K562 (cell line): Measurements from ENCODE around the gene PEX10. TPM values are rescaled to one million over a fixed set of nuclear protein-coding genes. Genes with fewer than 3 reads are reported as not detected.

Experiments
- CBX2 ChIP-seq: fragments of 200-600 bp; sonication (generic); IDR thresholded peaks from one replicate; pipeline ENCODE4 v1.6.1; 2012; ENCODE audit warnings: mild to moderate bottlenecking, low read length, inconsistent platforms; ENCODE audit not compliant: insufficient read depth, poor library complexity, severe bottlenecking
- GTF2E2 ChIP-seq: fragments of 200-800 bp; sonication (Bioruptor generic); IDR thresholded peaks from 2 replicates; pipeline ENCODE4 v1.6.1; 2016; ENCODE audit warnings: missing genetic modification characterization, missing compliant biosample characterization
- HDAC1 ChIP-seq, 2 experiments: fragments of 450-650 bp; IDR thresholded peaks; 2 replicates each; pipeline ENCODE4 v1.6.1; 2016 to 2017; ENCODE audit warnings: inconsistent platforms in 1 of 2, mild to moderate bottlenecking in 1 of 2, moderate library complexity in 1 of 2
- HSF4 ChIP-seq: fragments of 250-450 bp; sonication (Bioruptor Pico); IDR thresholded peaks from 2 replicates; pipeline ENCODE4 v2.1.2; 2022; ENCODE audit warnings: mild to moderate bottlenecking, moderate library complexity, borderline replicate concordance
- L3MBTL2 ChIP-seq: fragments of 450-650 bp; IDR thresholded peaks from 2 replicates; pipeline ENCODE4 v1.6.1; 2016; ENCODE audit warnings: mild to moderate bottlenecking, moderate library complexity
- REST ChIP-seq, 2 experiments: fragments of 450-650 bp; formaldehyde crosslinking in 1 of 2; IDR thresholded peaks; 2 replicates each; pipeline versions ENCODE4 v1.4.0 to v1.6.1; 2014 to 2020; ENCODE audit warnings: mild to moderate bottlenecking in 2 of 2, borderline replicate concordance in 1 of 2, low read depth in 1 of 2
- THAP12 ChIP-seq: fragments of 250-450 bp; sonication (Bioruptor Pico); IDR thresholded peaks from 2 replicates; pipeline ENCODE4 v1.9.0; 2021; ENCODE audit warnings: mild to moderate bottlenecking, inconsistent platforms
- USF2 ChIP-seq: sonication (generic); formaldehyde crosslinking; IDR thresholded peaks from 2 replicates; pipeline ENCODE4 v1.5.0; 2020; ENCODE audit warnings: missing genetic modification reagents
- ZC3H4 ChIP-seq: sonication (generic); formaldehyde crosslinking; IDR thresholded peaks from 2 replicates; pipeline ENCODE4 v1.9.0; 2021; ENCODE audit warnings: missing genetic modification reagents, borderline replicate concordance
- ZNF133 ChIP-seq: fragments of 250-450 bp; sonication (Bioruptor Pico); IDR thresholded peaks from 2 replicates; pipeline ENCODE4 v1.4.0; 2020; ENCODE audit warnings: mild to moderate bottlenecking
- ZNF165 ChIP-seq: fragments of 250-450 bp; sonication (Bioruptor Pico); IDR thresholded peaks from 2 replicates; pipeline ENCODE4 v1.4.0; 2020; ENCODE audit warnings: borderline replicate concordance
- ZNF277 ChIP-seq: fragments of 250-450 bp; sonication (Bioruptor Pico); IDR thresholded peaks from 2 replicates; pipeline ENCODE4 v1.8.0; 2022; ENCODE audit warnings: inconsistent platforms, mild to moderate bottlenecking, moderate library complexity, borderline replicate concordance
- ZNF57 ChIP-seq: fragments of 450-650 bp; formaldehyde crosslinking; IDR thresholded peaks from 2 replicates; pipeline ENCODE4 v1.4.0; 2020; ENCODE audit warnings: mild to moderate bottlenecking, moderate library complexity
- polyA plus RNA-seq, 8 experiments: library from polyadenylated mRNA; depleted of rRNA in 4 of 8; stranded (reverse) in 5 of 8; unstranded in 3 of 8; fragments of >200 nt; fragmentation: Nextera tagmentation in 2 of 8; fragmentation: Illumina TruSeq in 1 of 8; extraction: Ambion mirVana in 2 of 8; extraction: Trizol in 1 of 8; gene quantifications; 2 replicates each; pipeline versions ENCODE4 v1.2.1 to v1.2.3, GENCODE V29; 2011 to 2014; ENCODE audit warnings: inconsistent platforms in 1 of 8, missing spikeins in 1 of 8
- total RNA-seq, 7 experiments: library from RNA; depleted of rRNA in 6 of 7; stranded (reverse); fragments of >200 nt in 6 of 7; fragmentation: Illumina TruSeq in 2 of 7; extraction: Trizol in 2 of 7; gene quantifications; 2 replicates each; pipeline versions ENCODE4 v1.2.1 to v1.2.3, GENCODE V29; 2011 to 2021; ENCODE audit warnings: low replicate concordance in 1 of 7

The PEX10 gene
- total and polyA plus RNA-seq, 9 of the 15 experiments (the other 6 are each of a cell fraction or from before 2014, with no cell fraction given), result 0.03 to 26.2 (median 8.7) TPM

- TF ChIP-seq REST (IDR thresholded peaks at IDR 0.05; ENCODE audit: borderline replicate concordance), result peak; percentile 25; the same call in 1 of the 2 replicates
- no peak for TF ChIP-seq REST (CRISPR knock-in tag; IDR thresholded peaks at IDR 0.05; ENCODE audit: low read depth)
- no peak for TF ChIP-seq ZC3H4 (CRISPR knock-in tag)
- TF ChIP-seq USF2 (CRISPR knock-in tag), result no peak
- TF ChIP-seq ZNF277 (CRISPR knock-in tag), result no peak
- TF ChIP-seq THAP12 (CRISPR knock-in tag), result peak; percentile 67
- TF ChIP-seq HSF4 (CRISPR knock-in tag), result no peak
- no peak; the same call in 1 of the 2 replicates for TF ChIP-seq GTF2E2 (tag)
- no peak for TF ChIP-seq ZNF165 (CRISPR knock-in tag)
- peak; percentile 25 to 99; a peak in 3 of 4 replicates for TF ChIP-seq HDAC1 (IDR thresholded peaks at IDR 0.05)
- no peak for TF ChIP-seq ZNF133
- TF ChIP-seq ZNF57 (CRISPR knock-in tag), result no peak
- peak; percentile 69 for TF ChIP-seq L3MBTL2
- no peak for TF ChIP-seq CBX2
These were observed 21.1 kb downstream of the PEX10 start, which contains the start of the genes MORN1 and RER1 (continued) for GRCh38 chr1:2391041-2391930.
